Measurements from ENCODE around the gene SRPK1.
"Not testable (repeated sequence)": the region's sequence is repeated elsewhere in the genome, so short reads cannot be mapped to it uniquely, and the experiment has no call there.

The SRPK1 gene

DNA sequence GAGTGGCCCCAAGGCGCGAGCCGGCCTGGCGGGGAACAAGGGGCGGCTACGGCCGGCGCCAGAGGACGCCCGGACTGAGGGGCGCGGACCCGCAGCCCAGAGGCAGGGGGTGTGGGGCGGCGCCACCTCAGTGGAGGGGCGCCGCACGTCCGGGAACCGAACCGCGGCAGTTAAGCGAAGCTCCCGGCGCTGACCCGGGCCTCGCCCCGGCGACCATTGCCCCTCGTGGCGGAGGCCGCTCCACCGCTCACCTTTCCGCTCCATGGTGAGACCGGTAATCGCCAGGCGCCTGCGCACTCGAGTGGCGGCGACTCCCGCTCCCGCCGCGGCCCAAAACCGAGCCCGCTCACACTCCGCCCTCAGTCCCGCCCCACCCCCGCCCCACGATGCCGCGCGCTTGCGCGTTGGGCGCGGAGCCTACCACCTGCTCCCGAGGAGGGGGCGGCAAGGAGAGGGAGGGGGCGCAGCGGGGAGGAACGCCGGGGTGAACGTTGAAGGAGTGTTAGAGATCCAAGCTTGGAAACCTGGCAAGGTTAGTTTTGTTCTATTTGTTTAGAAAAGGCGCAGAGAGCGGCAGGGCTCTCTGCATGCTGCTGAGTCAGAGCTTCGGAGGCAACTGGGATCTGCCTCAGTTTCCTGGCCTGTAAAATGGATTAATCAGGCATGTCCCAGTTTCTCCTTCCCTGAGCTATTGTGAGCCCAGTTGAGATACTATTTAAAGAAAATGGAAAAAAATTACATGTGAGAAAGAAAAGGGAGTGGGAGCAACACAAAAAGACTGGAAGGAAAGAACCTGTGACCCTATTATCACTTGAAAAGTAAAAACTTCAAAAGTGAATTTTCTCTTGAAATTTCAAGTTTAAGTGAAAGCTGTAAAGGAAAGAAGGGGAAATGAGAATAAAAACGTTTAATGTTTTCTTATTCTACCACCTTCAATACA is at the start of gene SRPK1:
Gene SRPK1, minus strand, starts transcription at position 306 of the 940 bp plus-strand sequence. Its CDS starts 42 bp downstream, at position 264.
- peak; percentile 79 for DNase-seq

GRCh38 chr6:35970181-35970580 is 49.3 kb upstream of the SRPK1 start:
- peak; percentile 48 for DNase-seq

- no peak for DNase-seq
Observed at GRCh38 chr6:35969646-35970045, 48.7 kb upstream of the SRPK1 start.

- no peak for DNase-seq
Observed at GRCh38 chr6:35968821-35969220, 47.9 kb upstream of the SRPK1 start.

GRCh38 chr6:35967076-35967774 is 46.3 kb upstream of the SRPK1 start:
- DNase-seq = no peak

GRCh38 chr6:35962779-35963560 is 42.1 kb upstream of the SRPK1 start:
- no peak for DNase-seq

GRCh38 chr6:35960187-35960586 is 39.3 kb upstream of the SRPK1 start:
- DNase-seq = no peak

DNA sequence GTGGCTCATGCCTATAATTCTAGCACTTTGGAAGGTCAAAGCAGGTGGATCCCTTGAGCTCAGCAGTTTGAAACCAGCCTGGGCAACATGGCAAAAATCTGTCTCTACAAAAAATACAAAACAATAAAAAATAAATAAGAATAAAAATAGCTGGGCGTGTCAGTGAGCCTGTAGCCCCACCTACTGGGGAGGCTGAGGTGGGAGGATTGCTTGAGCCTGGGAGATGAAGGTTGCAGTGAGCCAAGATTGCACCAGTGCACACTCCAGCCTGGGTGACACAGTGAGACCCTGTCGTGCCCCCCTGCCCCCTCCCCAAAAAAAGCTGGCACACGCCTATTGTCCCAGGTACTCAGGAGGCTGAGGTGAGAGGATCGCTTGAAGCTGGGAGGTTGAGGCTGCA is 35.1 kb upstream of the SRPK1 start:
- no peak for DNase-seq

- no peak for DNase-seq
Observed at GRCh38 chr6:35955521-35955920, 34.6 kb upstream of the SRPK1 start.

DNA sequence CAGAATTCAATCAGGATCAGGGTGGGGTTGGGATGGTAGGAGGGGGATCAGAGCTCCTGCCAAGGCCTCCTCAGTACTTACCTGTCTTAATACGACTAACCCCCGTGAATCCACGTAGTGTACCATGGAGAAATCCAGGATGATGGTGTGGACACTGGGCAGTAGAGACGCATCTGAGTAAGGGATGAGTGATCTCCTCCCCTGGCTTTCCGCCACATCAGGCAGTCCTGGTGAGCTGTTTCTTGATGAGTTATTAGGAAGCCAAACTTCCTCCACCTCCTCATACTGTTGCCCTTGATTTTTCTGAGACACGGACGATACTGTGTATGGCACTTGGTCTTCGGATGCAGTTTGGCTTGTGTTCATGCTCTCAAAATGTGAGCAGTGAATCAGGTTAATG is 34.2 kb upstream of the SRPK1 start:
- DNase-seq = peak; percentile 55

DNA sequence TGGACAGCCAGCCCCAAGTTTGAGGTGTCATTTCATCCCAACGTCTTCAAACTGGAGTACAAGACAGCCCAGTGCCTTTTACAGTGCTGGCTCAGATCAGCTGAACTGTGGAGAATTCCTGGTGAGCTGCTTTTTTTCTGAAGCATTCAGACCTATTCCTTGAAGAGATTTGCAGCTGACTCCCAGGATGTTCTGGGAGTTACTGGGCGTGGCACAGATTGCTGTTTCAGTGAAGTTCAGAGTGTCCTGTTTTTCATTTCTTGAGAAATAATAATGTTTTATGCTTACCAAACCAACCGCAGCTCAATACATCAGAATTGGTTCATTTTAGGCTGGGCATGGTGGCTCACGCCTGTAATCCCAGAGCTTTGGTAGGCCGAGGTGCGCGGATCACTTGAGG is 33.4 kb upstream of the SRPK1 start:
- DNase-seq = no peak

DNA sequence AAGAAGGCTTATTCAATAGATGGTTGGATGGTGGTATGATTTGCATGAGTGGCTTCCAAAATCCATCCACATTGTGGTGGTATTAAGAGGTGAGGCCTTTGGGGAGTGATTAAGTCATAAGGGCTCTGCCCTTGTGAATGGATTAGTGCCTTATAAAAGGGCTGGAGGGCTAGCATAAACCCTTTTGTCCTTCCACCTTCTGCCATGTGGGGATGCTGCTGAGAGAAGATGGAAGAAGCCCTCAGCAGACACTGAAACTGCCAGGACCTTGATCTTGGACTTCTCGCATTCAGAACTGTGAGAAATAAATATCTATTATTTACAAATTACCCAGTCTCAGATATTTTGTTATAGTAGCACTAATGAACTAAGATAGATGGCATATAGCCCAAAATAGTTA is 27.8 kb upstream of the SRPK1 start:
- DNase-seq = peak; percentile 16

- no peak for DNase-seq
Observed at GRCh38 chr6:35945650-35946025, 24.7 kb upstream of the SRPK1 start.

DNA sequence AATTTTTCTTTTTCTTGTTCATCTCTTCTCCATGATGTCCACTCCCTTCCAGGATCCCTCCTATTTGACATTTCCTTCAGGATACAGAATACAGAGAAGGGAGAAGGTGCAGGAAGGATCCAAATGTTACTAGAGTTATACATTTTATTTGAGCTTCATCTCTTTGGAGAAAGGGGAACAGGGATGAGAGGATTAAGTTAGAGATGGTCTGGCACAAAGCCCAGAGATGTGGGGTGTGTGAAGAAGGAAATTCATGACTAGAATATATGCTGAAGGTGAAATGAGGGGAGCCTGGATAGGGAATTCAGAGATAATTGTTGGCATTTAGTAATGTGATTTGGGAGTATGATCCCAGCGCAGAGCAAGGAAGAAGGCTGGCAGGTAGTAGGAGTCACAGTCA is 22.5 kb upstream of the SRPK1 start:
- no peak for DNase-seq

- no peak for DNase-seq
Observed at GRCh38 chr6:35942355-35942754, 21.5 kb upstream of the SRPK1 start.

- DNase-seq = not testable (repeated sequence)
Observed at GRCh38 chr6:35941170-35941569, 20.3 kb upstream of the SRPK1 start.

GRCh38 chr6:35940014-35940413 is 19.1 kb upstream of the SRPK1 start:
- DNase-seq = not testable (repeated sequence)

- not testable (repeated sequence) for DNase-seq
Observed at GRCh38 chr6:35939259-35939658, 18.4 kb upstream of the SRPK1 start.

DNA sequence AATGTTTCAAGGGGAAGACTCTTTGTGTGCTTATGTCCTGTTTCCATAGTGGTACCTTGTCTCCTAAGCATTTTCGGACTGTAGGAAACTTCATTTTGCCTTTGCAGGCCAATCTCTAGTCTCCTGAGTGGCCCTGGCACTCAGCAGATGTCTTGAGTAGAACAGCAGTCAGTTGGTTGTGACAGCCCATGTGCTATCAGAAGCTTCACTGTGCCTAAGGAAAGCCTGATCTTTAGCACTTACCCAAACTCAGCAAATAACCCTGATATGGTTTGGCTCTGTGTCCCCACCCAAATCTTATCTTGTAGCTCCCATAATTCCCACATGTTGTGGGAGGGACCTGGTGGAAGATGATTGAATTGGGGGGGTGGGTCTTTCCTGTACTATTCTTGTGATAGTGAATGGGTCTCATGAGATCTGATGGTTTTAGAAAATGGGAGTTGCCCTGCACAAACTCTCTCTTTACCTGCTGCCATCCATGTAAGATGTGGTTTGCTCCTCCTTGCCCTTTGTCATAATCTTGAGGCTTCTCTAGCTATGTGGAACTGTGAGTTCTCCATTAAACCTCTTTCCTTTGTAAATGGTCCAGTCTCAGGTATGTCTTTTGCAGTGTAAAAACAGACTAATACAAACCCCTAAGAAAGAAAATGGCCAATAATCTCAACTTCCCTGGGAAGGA is 15.9 kb upstream of the SRPK1 start:
- no peak for DNase-seq

DNA sequence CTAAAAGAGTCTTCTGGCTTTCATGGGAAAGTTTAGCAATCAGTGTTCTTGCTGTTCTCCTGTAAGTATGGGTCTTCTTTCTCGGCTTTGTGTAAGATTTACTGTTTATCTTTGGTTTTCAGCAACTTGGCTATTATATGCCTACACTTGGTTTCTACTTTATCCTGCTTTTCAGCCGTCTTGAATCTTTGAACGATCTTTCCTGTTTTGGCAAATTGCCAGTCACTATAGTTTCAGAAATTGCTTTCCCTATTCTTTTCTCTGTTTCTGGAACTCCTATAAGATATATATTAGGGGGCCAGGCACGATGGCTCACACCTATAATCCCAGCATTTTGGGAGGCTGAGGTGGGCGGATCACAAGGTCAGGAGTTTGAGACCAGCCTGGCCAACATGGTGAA is 14.6 kb upstream of the SRPK1 start:
- DNase-seq = no peak

GRCh38 chr6:35933844-35934243 is 12.9 kb upstream of the SRPK1 start:
- DNase-seq = no peak

GRCh38 chr6:35931873-35932272 is 11.0 kb upstream of the SRPK1 start:
- DNase-seq = not testable (repeated sequence)

DNA sequence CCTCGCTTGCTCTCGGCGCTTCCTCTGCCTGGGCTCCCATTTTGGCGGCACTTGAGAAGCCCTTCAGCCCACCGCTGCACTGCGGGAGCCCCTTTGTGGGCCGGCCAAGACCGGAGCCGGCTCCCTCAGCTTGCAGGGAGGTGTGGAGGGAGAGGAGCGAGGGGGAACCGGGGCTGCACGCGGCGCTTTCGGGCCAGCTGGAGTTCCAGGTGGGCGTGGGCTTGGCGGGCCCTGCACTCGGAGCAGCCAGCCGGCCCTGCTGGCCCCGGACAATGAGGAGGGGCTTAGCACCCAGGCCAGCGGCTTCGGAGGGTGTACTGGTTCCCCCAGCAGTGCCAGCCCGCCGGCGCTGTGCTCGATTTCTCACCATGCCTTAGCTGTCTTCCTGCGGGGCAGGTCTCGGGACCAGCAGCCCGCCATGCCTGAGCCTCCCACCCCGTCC is 10.2 kb upstream of the SRPK1 start:
- no peak for DNase-seq
